Activated effector memory CD4-positive, alpha-beta T cell treated with Interleukin-2 at 50 U/mL for 16 hours (primary cell): ENCODE measurements around the gene IL9R.
"Not testable (repeated sequence)": the region's sequence is repeated elsewhere in the genome, so short reads cannot be mapped to it uniquely, and the experiment has no call there.

Experiments used
- DNase-seq: peaks from one replicate; pipeline ENCODE4 v3.0.0-alpha.2; 2020

The IL9R gene

GRCh38 chrX:156030474-156030873 is 33.0 kb downstream of the IL9R start:
- not testable (repeated sequence) for DNase-seq
